Neural progenitor cell (in vitro differentiated cells): Measurements from ENCODE around the gene CXorf49.
"Not testable (repeated sequence)": the region's sequence is repeated elsewhere in the genome, so short reads cannot be mapped to it uniquely, and the experiment has no call there.

Experiments used
- CTCF ChIP-seq: fragments of 200-600 bp; sonication (generic); IDR thresholded peaks from 2 replicates; pipeline ENCODE4 v1.5.1; 2017; ENCODE audit warnings: antibody characterized with exemption, mild to moderate bottlenecking
- EZH2 ChIP-seq: fragments of 200-600 bp; sonication (generic); IDR thresholded peaks from 2 replicates; pipeline ENCODE4 v1.6.1; 2017; ENCODE audit warnings: antibody characterized with exemption, mild to moderate bottlenecking, moderate library complexity

- not testable (repeated sequence) for TF ChIP-seq CTCF, EZH2
These were observed at the start of gene CXorf49 for GRCh38 chrX:71718185-71718584.
